Measurements from ENCODE around the gene ZNF365.

The ZNF365 gene

DNA sequence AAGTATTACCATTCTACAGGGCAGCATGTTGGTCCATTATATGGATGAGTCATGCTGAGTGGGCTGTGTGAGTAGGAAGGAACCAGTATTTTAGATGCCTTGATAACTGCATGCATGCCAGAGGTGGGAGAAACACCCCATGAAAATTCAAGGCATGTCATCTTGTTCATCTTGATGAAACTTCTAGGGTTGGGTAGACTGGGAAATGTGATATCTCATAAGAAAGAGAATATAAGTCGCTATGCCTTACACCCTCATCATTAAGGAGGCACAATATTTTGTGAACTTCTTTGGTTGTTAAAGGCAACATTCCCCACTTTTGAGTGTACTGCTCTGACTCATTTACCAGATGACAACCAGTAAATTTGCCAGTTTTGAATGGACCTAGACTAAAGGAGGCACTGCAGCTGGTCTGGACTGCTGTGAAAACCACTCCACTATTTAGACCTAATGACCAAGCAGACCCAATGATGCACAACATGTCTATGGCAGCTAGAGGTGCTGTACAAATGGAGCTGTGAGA, 48.0 kb downstream of the ZNF365 start:
- DNase-seq (ENCODE audit: low read depth in 2 of 2), result no peak

DNA sequence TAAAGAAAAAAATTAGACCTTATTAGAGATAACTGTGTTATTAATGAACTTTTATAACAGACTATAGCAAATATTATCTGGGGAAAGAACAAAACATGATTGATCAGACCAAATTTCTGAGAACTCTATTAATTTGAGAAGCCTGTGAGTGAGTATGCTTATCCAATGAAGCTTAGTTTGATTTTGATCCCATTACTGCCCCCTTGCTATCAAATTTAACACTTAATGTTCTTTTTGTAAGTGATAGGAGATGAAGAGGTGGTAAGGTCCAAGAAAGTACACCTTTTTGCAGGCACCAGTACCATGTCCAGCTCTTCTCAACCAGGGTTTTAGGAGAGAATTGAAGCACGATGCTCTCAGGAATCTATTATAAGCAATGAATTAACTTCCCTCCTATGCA, 49.9 kb downstream of the ZNF365 start:
- DNase-seq (ENCODE audit: low read depth in 2 of 2), result no peak

DNA sequence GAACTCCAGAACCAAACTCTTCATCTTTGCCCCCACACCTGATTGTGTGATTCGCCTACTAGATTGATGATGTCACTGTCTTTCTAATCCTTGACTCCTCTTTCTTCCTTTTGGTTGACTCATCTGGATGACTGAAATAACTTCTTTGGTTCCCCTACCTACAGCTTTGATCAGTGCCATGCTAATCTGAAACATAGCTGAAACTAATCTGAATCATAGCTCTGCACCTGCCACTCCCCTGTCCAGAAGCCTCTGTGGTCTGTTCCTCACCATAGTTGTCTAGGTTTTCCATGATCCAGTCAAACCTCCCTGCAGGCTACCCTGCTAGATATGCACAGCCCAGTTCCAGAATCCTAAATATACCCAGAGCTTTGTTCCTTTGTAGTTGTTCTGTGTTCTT, 51.9 kb downstream of the ZNF365 start:
- peak; percentile 15 to 19 for DNase-seq (ENCODE audit: low read depth in 2 of 2)

DNA sequence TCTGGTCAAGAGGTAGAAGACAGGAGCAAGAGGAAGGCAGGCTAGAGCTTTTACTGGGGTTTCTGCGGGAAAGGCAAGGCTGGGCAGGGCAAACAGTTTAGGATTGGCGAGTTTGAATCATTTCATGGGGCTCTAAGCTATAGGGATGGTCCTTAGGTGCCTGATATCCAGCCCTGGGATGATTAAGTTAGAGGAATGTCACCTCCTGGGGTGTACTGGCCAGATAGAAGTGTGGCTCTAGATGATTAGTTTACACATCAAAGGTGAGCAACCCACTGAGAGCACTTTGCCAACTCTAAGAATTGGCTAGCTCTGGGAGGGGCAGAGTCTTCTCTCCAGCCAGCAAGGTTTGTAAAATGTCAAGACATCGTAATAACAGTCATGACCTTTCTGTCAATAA, 52.4 kb downstream of the ZNF365 start:
- no peak for DNase-seq (ENCODE audit: low read depth in 2 of 2)

DNA sequence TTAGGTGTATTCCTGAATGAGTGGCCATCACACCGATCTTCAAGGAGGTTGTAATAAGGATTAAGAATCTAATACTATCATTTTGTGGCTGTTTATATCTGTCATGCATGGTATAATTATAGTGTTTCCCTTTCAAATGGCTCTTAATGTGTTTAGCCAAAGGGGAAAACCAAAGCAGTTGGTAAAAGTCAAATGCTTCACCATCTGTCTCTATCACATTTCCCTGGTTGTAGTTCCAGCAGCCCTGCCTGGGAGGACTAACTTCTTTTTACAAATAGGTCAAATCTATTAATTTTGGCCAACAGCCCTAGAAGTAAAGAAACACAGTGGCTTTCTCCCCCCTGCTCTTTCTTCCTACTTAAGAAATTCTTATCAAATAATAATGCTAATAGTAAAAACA, 56.7 kb downstream of the ZNF365 start:
- no peak for DNase-seq (ENCODE audit: low read depth in 2 of 2)

DNA sequence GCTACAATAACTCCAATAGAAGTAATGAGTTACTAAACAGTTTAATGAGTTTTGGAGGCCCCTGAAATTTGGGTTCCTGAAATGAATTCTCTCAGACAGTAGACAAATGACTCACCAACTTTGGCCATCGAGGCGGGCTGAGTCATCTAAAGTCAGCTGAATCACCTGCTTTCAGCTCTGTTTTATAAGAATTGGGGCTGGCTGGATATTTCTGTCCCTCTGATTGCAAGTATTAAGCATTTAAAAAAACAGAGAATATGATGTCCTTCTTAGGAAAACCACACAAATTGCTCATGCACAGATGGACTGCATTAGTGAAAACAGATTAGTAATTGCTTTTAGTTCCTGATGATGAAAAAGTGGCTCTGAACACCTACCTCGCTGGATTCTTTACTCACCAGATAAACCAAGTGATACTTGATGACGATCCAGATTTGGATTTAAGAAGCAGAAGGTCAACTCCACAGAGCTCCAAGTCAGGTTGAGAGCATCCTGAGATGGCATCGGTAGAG, 59.1 kb downstream of the ZNF365 start:
- DNase-seq (ENCODE audit: low read depth in 2 of 2), result peak; percentile 48 to 68

DNA sequence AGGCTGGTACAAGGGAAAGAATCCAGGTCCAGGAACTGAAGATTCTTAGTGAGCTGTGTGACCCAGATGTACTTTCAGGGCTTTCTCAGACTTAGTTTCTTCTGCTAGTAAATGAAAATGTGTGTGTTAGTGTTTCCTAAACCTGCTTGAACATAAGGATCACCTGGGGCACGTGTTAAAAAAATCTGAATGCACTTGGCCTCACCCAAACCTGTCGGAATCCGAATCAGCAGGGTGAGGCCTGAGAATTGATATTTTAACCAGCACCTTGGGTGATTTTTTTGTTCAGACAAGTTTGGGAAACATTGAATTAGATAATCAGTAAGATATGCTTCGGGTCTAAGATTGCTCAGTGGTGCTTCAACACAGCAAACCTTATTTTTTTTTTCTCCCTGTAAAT, 59.7 kb downstream of the ZNF365 start:
- DNase-seq (ENCODE audit: low read depth in 2 of 2), result no peak

DNA sequence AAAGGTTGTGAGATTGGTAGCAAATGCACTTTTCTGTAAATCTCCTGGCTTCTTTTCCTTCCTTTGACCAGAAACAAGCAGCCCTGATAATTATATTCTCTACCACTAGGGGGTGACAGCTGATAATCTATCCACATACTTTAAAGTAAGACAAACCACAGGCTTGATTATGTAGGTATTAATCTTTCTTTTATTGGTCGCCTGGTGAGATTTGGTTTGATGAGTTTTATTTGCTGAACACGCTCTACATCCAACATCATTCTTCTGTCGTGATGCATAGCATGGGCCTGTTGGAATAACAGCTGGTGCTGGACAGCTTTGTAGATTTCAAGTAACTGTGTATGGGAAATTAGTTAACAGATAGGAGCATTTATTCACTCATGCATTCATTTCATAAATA, 63.5 kb downstream of the ZNF365 start:
- DNase-seq (ENCODE audit: low read depth in 2 of 2), result no peak

DNA sequence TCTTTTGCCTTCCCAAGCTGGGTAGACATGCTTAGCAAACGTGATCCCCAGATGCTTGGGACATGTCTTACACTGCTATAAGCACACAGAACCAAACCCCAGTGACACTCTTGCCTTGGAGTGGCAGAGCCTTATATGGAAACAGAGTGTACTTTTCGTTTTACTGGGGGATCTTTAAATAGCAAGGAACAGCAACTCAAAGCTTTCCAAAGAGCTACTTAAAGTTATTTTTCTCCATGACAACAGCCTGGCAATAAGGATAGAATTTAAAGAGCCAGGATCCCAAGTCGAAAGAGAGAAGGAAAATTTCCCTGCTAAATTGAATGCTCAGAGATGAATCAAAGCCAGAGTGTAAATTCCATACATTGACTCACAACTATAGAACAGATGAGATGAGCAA, 67.8 kb downstream of the ZNF365 start:
- no peak for DNase-seq (ENCODE audit: low read depth in 2 of 2)

DNA sequence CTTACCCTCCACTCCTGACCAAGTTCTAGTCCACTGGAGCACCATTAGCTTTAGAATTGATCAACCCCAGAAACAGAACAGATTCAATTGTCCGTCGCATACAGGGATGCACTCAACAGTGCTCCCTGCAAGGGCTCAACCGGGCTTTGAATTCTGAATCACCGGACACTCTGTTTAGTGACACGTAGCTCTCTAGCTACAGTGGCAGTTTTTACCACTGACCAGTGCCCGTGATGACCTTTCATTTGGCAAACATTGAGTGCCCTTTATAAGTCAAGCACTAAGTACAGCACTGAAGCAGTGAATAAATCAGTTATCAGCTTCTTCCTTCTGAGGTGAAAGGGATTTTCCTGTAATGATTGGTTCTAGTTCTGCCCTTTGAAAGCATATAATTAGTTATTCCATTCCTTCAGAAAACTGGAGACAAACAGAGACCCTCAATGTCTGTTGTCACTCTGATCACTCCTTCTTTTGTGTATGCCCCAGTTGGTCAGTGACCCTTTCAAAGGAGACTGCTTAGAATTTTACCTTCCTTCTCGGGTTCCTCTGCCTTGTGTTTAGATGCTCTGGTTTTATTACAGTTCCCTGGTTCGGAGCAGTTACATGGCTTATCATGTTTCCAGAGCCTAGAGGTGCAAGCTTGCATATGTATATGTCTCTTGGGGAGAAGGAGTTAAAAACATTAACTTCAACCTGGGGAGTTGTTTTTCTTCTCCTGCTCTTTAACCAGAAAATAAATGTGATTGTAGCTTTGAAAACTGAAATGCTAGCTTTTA, 68.9 kb downstream of the ZNF365 start:
- no peak for DNase-seq (ENCODE audit: low read depth in 2 of 2)

DNA sequence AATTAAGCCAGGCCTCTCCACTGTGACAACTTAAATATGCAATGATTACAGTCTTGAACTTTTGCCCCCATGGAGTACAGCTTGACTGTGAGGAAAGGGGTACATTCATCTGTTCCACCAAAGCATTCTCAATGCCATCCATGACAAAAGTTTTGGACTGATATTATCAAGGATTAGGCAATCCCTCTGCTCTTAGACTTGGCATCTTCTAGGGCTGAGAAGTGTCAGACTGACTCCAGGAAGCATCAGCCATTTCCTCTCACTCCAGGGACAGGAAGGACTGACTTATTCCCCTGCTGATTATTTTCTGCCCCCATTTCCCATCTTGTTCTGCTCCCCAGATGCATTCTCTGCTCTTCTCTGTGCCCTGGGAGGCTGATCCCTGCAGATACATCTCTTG, 69.7 kb downstream of the ZNF365 start:
- no peak for DNase-seq (ENCODE audit: low read depth in 2 of 2)

DNA sequence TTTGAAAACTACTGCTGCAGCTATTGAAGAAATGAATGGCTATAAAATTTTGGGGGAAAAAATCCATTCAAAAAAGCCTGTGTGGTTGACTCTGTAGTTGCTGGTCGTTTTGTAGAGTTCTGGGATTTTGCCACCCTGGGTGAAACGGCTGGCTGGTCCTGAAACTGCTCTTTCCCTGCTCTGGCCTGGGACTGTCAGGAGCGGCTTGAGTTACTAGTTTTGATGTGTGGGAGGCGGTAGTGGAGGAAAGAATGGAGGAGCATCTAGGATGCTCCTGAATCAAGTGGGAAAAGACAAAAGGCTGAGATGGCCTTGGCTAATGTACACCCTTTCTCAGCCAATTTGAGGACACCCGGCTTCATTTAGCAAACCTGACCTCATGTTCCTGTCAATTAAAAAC, 72.5 kb downstream of the ZNF365 start:
- no peak for DNase-seq (ENCODE audit: low read depth in 2 of 2)

DNA sequence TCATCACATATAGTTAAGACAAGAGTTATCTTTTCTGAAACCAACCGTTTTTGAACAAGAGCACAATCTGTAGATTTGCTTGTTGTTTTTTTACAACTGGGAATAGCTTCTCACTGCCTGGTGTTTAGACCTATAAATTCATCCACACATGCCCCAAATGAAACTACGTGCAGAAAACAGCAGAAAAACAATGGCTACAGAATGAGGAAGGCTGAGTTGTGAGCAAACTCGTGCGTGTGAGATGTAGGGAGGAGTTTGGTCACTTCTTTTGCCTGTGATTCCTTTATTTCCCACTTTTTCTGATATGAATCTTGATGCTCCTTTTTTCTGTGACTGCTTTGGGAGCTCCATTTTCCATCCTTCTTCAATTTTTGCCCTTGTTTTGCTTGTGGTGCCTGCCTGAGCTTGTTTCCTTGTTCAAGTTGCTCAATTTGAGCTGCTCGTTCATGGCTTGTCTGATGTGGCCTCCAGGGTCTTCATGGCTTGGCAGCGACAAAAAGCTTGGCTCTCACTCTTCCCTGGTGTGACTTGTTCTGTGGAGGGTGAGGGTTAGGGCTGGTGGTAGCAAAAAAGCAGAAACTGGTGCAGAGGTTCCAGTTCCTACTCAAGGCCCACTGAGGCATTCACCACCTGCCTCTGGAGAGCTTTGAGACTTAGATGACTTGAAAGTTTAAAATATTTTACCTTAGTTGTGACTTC, 76.9 kb downstream of the ZNF365 start:
- no peak for DNase-seq (ENCODE audit: low read depth in 2 of 2)

DNA sequence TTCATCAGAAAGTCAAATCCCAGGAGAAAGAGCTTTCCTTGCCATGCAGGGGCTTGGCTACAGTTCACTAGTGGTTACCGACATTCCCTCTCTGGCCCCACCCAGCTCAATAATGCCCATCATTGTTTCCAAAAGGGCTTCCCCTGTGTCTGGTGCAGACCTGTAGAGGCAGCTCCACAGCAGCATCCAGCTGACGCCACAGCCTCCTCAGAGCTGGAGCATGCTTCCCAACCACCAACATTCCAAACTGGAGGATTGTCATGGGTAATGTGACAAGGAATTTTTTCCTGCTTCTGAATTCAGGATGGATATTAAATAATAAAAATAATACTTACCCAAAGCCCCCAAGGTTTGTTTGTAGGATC, 77.4 kb downstream of the ZNF365 start:
- no peak for DNase-seq (ENCODE audit: low read depth in 2 of 2)

Measured in stimulated activated CD8-positive, alpha-beta memory T cell treated with anti-CD3 and anti-CD28 coated beads, Interleukin-15, amount 100 ng/mL, for 48 hours (primary cell).